Neuron (in vitro differentiated cells): ENCODE results near the gene LYZL2.
"Not testable (repeated sequence)": the region's sequence is repeated elsewhere in the genome, so short reads cannot be mapped to it uniquely, and the experiment has no call there.

Source experiments
- H2AFZ ChIP-seq: one replicate; pipeline ENCODE4 v1.6.1; 2013; ENCODE audit warnings: low read depth, mild to moderate bottlenecking, inconsistent platforms, low read length, moderate library complexity
- H3K27me3 ChIP-seq: one replicate; pipeline ENCODE4 v1.6.1; 2013; ENCODE audit warnings: low read length; ENCODE audit not compliant: insufficient read depth
- H3K36me3 ChIP-seq: one replicate; pipeline ENCODE4 v1.6.1; 2013; ENCODE audit warnings: low read length; ENCODE audit not compliant: insufficient read depth
- H3K4me1 ChIP-seq: one replicate; pipeline ENCODE4 v1.6.1; 2013; ENCODE audit warnings: low read length; ENCODE audit not compliant: insufficient read depth
- H3K4me3 ChIP-seq: 2 replicates; pipeline ENCODE4 v1.5.1; 2013; ENCODE audit warnings: mild to moderate bottlenecking, low read length, moderate library complexity
- H3K9me3 ChIP-seq: one replicate; pipeline ENCODE4 v1.6.1; 2013; ENCODE audit warnings: low read length

LYZL2 gene

GRCh38 chr10:30625080-30625479, 4.5 kb downstream of the LYZL2 start:
- Histone ChIP-seq H3K27me3 (peaks cover 3% of the 10 kb centered on the region), H2AFZ (no peak overlapping the region), H3K9me3 (no peaks in the 10 kb centered on the region), H3K4me1 (no peaks in the 10 kb centered on the region), H3K36me3 (no peaks in the 10 kb centered on the region), H3K4me3 (no peak overlapping the region)

- peaks cover 3% of the 10 kb centered on the region for H3K27me3 ChIP-seq
- no peaks in the 10 kb centered on the region for H3K4me1 ChIP-seq
- no peak overlapping the region for H3K4me3 ChIP-seq
- H3K36me3 ChIP-seq = no peaks in the 10 kb centered on the region
- H3K9me3 ChIP-seq = no peaks in the 10 kb centered on the region
- no peak overlapping the region for H2AFZ ChIP-seq
These were observed 9.6 kb downstream of the LYZL2 start for GRCh38 chr10:30619966-30620365.

- Histone ChIP-seq H3K27me3 (no peaks in the 10 kb centered on the region), H3K9me3 (no peaks in the 10 kb centered on the region), H3K4me3 (no peak overlapping the region), H2AFZ (no peak overlapping the region), H3K4me1 (no peaks in the 10 kb centered on the region), H3K36me3 (no peaks in the 10 kb centered on the region)
These were observed 12.5 kb downstream of the LYZL2 start for GRCh38 chr10:30617070-30617469.

GRCh38 chr10:30611041-30611440, 18.5 kb downstream of the LYZL2 start:
- not testable (repeated sequence) for H3K27me3 ChIP-seq, H3K9me3 ChIP-seq, H3K36me3 ChIP-seq, H2AFZ ChIP-seq, H3K4me1 ChIP-seq, H3K4me3 ChIP-seq

GRCh38 chr10:30607814-30608213, 21.7 kb downstream of the LYZL2 start:
- no peaks in the 10 kb centered on the region for H3K36me3 ChIP-seq

GRCh38 chr10:30606313-30606712, 23.2 kb downstream of the LYZL2 start:
- peaks cover 2% of the 10 kb centered on the region for H3K27me3 ChIP-seq
- no peaks in the 10 kb centered on the region for H3K36me3 ChIP-seq
- H3K9me3 ChIP-seq = no peaks in the 10 kb centered on the region
- H2AFZ ChIP-seq = no peak overlapping the region
- H3K4me3 ChIP-seq = no peak overlapping the region
- H3K4me1 ChIP-seq = peaks cover 4% of the 10 kb centered on the region

More at GRCh38 chr10:30607814-30608213, 21.7 kb downstream of the LYZL2 start:
- H3K4me3 ChIP-seq = no peak overlapping the region
- no peaks in the 10 kb centered on the region for H3K9me3 ChIP-seq
- H3K27me3 ChIP-seq = peaks cover 2% of the 10 kb centered on the region
- H2AFZ ChIP-seq = no peak overlapping the region
- H3K4me1 ChIP-seq = peaks cover 4% of the 10 kb centered on the region

DNA sequence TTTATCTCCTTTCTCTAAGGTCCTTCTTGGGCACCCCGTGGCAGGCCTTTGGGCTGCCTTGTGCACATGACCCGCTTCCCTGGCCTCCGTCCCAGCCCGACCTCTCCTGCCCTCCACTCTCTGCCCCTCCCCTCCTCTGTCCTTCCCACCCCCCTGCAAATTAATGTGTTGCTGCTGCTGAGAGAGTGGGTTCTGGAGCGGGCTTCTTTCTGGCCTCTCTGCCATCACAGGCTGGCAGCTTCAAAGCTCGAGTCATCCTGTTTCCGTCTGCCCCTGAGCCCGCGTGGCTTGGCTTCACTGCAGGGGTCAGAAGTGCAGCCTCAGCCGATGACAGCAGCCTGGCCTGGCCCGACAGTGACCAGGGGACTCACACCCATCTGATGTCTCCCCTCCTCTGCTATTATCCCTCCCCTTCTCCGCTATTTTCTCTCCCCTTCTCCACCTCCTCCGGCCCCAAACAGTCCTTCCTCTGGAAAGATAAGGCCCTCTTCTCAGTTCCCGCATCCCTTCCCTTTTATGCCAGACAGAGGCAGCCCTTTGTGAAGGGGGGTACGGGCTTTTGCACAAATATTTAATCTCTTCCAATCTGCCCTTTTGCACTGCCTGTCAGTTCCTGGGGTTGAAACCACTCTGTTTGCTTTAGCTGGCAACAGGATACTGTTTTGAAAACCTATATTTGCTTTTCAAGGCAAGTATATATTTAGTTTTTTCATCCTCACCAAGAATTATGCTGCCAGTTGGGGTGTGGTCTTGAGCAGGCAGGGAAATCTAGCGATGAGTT, 24.0 kb downstream of the LYZL2 start:
- H3K4me1 ChIP-seq, H3K4me3 ChIP-seq: not testable (repeated sequence)

DNA sequence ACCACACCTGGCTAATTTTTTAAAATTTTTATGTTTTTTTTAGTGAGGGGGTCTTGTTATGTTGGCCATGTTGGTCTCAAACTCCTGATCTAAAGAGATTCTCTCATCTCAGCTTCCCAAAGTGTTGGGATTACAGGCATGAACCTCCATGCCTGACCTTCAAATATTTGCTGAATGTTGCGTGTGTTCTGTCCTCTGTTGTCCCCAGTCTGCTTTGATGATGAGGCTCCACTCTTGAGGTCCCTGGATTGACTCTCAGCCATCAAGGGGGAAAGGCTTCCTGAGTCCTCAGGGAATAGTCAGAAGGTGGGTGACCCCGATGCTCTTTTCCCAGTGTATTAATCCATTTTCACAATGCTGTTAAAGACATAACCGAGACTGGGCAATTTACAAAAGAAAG, 26.0 kb downstream of the LYZL2 start:
- peaks cover 4% of the 10 kb centered on the region for H3K4me1 ChIP-seq
- no peak overlapping the region for H2AFZ ChIP-seq
- H3K27me3 ChIP-seq = peaks cover 2% of the 10 kb centered on the region
- no peaks in the 10 kb centered on the region for H3K36me3 ChIP-seq
- H3K4me3 ChIP-seq = no peak overlapping the region
- no peaks in the 10 kb centered on the region for H3K9me3 ChIP-seq

More for the DNA sequence above, 24.0 kb downstream of the LYZL2 start:
- H3K9me3 ChIP-seq, H3K36me3 ChIP-seq, H3K27me3 ChIP-seq, H2AFZ ChIP-seq: not testable (repeated sequence)

- H3K9me3 ChIP-seq = no peaks in the 10 kb centered on the region
These were observed 26.8 kb downstream of the LYZL2 start for GRCh38 chr10:30602747-30603146.

GRCh38 chr10:30600005-30600404, 29.5 kb downstream of the LYZL2 start:
- Histone ChIP-seq H3K9me3 (no peaks in the 10 kb centered on the region), H2AFZ (no peak overlapping the region), H3K4me3 (no peak overlapping the region), H3K27me3 (peaks cover 5% of the 10 kb centered on the region), H3K4me1 (peaks cover 5% of the 10 kb centered on the region), H3K36me3 (no peaks in the 10 kb centered on the region)

More at GRCh38 chr10:30602747-30603146, 26.8 kb downstream of the LYZL2 start:
- Histone ChIP-seq H3K4me1 (peaks cover 4% of the 10 kb centered on the region), H2AFZ (no peak overlapping the region), H3K36me3 (no peaks in the 10 kb centered on the region), H3K27me3 (peaks cover 5% of the 10 kb centered on the region), H3K4me3 (no peak overlapping the region)

DNA sequence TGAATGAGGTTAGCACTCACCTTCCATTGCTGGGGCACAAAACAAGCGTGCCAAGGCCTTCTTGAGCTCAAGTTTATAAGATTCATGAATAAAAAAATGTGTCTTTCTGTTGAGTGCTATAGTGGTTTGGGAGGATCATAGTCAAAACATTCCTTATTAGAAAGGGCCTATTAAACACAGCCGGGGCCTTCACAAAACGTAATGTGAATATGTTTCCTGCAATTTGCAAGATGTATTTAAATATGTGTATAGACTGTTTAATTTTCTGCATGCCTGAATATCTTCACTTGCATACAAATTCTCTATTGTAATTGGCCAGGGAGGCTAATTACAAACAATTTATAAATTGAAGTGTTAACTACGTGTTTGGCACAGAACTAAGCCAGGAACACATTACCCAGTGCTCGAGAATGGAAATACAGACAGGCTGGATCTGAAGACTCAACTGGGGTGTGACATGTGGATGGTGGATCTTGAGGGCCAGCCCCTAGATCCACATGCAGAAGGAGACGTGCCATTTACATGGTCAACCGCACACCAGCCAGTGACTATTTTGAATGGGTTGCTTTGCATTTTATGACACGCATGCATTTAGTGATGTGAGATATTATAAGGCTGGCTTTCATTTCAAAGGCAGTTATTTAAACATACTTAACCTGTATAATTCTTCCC, 31.3 kb downstream of the LYZL2 start:
- H3K9me3 ChIP-seq = no peaks in the 10 kb centered on the region
- peaks cover 5% of the 10 kb centered on the region for H3K4me1 ChIP-seq
- peaks cover 5% of the 10 kb centered on the region for H3K27me3 ChIP-seq
- no peak overlapping the region for H2AFZ ChIP-seq
- H3K36me3 ChIP-seq = no peaks in the 10 kb centered on the region
- H3K4me3 ChIP-seq = no peak overlapping the region

DNA sequence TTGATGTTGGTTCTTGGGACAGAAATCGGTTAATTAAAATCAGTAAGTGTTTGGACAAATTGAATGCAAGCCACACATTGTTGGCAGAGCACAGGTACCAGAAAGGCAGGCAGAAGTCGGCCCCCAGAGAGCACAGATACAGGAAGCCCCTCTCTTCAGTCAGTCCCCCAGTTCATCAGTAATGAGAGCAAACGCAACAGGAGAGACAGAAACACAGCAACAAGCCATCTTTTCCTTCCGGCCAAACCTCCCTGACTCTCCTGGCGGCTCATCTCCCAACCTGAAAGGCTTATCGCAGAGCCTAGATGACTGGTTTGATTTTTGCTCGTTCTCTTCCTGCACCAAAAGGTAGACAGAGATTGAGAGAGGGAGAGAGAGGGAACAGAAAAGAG, 32.1 kb downstream of the LYZL2 start:
- not testable (repeated sequence) for H3K27me3 ChIP-seq, H3K9me3 ChIP-seq, H3K4me1 ChIP-seq, H3K36me3 ChIP-seq, H3K4me3 ChIP-seq, H2AFZ ChIP-seq

DNA sequence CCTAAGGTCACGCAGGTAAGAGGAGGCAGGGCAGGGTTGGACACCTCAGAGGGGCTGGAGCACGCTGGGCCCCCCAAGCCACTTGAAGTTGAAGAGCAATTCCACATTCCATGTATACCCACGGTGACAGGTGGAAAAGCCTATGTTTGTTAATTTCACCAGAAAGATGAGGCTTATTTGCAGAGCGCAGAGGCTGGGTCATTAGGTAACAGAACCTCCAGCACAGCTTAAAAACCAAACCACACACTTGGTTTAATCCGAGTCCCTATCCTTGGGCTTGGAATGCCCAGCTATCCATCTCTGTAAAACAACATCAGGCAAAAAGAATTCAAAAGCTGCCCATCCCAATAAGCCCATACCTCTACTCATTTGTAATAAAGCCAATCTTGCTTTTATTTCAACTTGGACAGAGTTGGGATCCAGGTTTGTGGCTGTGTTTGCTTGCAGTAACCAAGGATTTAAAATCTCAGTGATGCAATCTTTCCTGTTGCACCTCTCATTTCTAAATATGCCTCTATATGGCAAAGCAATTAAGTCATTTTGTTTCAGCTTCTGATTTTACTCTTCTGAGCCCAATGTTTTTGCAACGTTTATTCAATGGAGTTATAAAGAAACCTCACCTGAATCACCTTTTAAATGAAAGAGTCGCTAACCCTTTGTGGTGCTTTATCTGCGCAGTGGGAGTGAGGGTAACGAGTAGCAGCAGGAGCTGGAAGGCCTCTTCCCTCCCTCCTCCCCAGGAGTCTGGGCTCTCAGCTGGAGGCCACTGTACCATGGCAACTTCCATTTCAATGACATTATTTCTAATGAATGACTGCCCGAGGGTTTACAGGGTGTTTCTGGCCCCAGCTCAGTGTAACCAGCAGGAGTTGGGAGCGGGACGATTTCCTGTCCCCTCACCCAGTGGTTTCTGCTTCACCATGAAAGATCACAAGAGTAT, 32.8 kb downstream of the LYZL2 start:
- not testable (repeated sequence) for H3K9me3 ChIP-seq, H3K27me3 ChIP-seq, H3K4me3 ChIP-seq, H3K36me3 ChIP-seq, H2AFZ ChIP-seq, H3K4me1 ChIP-seq
